GM19463 (cell line): ENCODE measurements around the gene TRIP6.

Experiments used
- ATAC-seq: cut with Tn5 transposase; IDR thresholded peaks from one replicate; pipeline ENCODE4 v1.9.1; 2021; ENCODE audit warnings: mild to moderate bottlenecking, moderate library complexity; ENCODE audit not compliant: unreplicated experiment

Gene TRIP6, protein sequence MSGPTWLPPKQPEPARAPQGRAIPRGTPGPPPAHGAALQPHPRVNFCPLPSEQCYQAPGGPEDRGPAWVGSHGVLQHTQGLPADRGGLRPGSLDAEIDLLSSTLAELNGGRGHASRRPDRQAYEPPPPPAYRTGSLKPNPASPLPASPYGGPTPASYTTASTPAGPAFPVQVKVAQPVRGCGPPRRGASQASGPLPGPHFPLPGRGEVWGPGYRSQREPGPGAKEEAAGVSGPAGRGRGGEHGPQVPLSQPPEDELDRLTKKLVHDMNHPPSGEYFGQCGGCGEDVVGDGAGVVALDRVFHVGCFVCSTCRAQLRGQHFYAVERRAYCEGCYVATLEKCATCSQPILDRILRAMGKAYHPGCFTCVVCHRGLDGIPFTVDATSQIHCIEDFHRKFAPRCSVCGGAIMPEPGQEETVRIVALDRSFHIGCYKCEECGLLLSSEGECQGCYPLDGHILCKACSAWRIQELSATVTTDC

DNA sequence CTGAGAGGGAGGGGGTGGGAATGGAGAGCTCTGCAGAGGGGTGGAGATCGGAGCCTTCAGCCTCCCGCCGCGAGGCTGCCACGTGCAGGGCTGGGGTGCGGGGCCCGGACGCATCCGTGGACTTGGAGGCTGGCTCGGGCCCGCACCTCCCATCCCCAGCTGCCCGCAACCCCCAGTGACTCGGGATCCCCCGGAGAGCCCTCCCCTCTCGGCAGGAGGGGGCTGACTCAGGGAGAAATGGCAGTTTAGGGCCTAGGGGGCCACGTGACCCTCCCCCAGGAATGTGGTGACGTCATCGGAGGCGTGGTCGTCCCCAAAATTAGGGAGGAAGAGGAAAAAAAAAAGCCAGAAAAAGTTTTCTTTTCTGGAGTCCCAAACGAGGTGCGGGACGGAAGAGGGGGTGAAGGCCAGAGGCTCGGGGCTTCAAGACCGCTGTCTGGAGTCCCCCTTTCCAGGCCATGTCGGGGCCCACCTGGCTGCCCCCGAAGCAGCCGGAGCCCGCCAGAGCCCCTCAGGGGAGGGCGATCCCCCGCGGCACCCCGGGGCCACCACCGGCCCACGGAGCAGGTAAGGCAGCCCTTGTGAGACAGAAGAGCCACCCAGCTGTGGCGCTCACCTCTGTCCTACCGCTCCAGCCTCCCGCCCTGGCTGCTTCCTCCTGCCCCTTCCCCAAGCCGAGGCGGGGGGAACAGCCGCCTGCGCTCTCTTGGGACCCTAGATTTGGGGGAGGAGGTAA, at the start of gene TRIP6:
Gene TRIP6 (plus strand): TSS at position 348 of the 736 bp plus-strand sequence. CDS start 111 bp downstream, at position 459.
- peak; percentile 51 for ATAC-seq

DNA sequence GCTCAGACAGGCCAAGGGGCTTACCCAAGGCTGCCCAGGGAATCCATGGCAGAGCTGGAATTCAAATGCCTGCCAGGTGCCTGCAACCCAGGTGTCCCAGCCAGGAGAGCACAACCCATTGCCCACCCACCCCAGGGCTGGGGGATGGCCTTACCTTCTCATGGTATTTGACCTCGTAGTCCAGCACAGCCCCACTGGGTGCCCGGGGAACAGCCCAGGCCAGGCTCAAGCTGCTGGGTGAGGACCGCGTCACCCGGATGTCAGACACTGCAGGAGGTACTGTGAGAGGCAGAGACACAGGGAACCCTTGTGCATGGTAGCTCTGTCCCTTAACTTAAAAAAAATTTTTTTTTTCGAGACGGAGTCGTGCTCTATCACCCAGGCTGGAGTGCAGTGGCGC, 48.8 kb upstream of the TRIP6 start:
- no peak for ATAC-seq

DNA sequence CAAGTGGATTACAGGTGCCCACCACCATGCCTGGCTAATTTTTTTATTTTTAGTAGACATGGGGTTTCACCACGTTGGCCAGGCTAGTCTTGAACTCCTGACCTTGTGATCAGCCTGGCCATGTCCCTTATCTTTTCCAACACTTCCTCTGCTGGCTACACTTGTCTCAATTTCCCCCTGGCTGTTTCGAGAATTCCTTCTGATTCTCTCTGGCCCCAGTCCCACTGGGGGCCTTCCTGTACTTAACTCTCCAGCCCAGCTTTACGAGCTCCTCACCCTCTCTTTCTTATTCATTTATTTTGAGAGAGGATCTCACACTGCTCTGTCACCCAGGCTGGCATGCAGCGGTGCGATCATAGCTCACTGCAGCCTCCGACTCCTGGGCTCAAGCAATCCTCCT, 48.4 kb upstream of the TRIP6 start:
- no peak for ATAC-seq

DNA sequence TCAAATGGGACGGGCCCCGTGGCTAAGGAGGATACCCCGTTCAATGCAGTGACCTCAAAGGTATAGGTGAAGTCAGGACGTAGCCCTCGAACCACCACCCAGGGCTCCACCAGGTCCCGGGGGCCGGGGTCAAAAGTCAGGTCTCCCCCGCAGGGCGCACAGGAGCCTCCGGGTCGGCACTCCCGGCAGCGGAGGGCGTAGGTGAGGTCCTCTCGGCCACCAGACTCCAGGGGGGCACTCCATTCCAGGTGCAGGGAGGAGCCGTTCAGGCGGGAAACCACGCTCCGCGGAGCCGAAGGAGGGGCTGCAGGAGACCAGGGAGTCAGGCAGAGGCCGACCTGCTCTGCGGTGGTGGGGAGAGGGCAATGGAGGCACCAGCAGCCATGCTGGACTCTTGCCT, 47.6 kb upstream of the TRIP6 start:
- ATAC-seq: no peak

DNA sequence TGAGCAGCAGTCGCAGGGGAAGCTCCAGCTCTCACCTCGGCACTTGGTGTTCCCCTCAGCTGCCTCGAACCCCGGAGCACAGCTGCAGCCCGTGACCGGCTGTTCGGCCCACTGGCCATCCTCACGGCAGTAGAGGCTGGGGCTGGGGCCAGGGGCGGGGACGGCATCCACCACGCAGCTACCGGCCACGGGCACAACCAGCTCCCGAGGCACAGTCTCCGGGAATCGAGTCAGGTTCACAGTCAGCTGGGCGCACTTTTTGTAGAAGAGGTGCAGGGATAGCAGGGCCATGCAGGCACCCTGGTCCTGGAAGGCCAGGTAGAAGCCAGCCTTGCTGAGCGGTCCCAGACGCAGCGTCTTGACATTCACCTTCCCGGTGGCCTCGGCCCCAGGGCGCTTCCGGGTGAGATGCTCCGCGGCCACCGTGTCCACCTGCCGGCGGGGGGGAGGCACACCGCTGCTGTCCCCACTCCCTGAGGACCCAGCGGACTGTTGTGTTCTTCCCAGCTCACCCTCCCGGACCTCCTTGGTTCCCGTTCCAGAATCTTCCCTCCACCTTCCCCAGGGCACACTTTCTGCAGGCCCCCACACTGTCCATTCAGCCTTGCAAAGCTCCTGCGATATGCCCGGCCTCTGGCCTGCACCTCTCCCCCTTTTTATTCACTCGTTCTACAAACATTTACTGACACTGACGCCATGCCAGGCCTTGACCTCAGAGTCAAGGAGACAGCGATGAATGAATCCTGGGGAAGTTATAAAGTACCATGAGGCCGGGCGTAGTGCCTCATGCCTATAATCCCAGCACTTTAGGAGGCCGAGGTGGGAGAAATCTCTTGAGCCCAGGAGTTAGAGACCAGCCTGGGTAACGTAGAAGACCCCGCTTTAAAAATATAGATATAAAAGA, 44.7 kb upstream of the TRIP6 start:
- no peak for ATAC-seq

DNA sequence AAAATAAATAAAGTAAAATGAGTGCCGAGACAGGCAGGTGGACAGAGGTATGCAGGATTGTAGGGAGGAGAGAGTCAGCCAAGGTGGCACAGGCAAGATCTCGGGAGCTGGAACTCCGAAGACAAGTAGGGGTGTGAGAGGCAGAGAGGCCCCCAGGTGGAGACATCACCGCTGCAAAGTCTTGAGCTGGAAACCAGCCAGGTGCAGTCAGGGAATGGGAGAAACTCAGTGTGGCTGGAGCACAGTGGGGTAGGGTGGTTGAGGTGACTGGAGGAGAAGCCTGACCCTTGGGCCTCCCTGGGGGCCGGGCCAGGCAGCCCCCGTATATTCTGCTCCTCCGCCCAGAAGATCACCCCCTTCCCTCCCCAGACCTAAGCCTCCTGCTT, 44.1 kb upstream of the TRIP6 start:
- no peak for ATAC-seq

DNA sequence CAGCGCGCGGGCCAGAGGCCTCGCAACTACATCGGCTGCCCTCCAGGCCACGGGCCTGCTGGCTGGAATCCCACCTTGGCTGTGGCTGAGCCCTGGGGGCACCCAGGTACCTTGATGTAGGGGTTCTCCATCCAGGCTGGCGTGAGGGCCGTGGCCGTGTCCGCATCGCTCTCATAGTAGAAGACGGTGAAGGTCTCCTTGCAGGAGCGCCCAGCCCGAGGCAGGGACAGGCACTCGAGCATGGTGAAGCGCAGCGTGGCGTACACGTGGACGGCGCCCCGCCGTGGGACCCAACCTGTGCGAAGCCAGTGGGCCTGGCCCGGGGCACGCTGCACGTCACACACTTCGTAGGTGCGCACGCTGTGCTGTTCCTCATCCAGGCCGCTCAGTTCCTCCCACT, 43.7 kb upstream of the TRIP6 start:
- no peak for ATAC-seq

DNA sequence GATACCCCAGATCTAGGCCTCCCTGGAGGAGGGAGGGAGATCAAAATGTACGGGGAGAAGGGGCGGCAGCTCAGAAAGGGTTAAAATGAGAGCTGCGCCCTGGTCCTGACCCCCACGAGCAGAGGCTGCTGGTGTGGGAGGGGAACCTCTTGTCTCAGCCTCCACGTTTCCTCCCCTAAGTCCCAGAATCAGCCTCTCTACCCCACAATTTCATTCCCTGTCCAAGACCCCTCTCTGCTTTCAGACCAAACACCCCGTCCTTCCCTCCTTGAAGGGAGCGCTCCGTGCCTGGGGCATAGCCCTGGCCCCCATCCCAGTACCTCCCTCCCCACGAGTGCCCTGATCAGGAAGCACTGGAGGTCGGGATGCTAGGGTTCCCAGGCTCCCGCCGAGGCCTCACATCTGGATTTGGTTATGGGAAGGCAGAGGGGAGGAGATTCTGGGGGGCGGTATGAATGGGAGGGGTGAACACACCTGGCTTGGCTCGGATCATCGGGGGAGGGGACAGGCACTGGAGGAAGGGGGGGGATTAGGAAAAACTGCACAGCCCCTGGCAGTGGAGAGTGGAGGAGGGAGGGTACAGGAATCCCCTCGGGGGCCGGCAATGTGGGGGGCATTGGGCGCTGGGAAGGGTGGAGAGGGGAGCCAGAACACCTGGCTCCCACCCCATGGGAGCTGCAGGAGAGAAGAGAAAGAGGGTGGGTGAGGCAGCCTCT, 42.5 kb upstream of the TRIP6 start:
- ATAC-seq: no peak

DNA sequence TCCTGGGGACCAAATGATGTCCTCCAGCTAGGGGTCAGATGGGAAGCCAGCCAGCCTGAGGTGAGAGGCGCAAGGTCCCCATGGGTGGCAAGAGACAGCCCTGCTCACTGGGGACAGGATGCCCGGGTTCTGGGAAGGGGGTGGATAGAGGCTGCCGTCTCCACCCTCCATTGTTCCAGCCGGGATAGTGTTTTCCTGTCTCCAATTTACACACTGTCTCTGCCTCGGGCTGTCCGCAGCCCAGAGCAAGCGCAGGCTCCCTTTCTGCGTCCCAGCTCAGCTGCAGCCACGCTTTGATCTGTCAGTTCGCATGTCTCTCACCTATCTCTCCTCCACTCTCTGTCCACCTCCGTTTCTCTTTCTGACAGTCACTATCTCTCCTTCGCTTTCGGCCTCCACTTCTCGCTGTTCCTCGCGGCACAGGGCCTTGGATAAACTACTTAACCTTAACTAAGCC, 41.9 kb upstream of the TRIP6 start:
- no peak for ATAC-seq

DNA sequence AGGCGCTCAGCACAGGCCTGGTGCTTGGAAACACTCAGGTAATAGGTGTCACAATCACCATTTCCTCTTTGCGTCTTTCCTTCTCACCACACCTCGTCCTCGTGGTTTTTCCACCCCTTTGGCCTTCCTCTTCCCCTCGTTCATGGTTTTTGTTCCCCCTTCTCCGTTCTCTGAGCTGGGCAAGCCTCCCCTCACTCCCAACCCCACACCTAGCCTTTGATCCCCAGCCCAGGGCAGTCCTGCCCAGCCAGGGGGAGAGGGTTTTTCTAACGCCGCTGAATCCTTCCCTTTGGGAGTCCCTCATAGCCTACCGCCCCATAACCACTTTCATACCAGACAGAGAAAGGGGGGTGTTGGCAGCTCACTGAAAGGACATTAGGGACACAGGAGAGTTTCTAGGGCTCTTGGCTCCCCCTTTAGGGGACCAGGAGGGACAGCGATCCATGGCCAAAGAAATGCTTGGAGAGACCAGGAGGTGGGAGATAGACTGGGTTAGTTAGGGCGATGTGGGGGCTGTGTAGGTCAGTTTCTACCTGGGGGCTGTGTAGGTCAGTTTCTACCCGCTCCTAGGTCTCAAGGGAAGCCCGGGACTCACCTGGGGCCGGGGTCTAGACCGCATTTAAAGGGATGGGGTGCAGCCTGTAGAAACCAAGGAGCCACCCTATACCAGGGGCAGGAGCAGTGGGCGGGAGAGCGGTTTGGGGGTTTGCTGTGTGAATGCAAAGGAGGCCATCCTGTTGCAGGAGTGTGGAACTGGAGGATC, 41.3 kb upstream of the TRIP6 start:
- no peak for ATAC-seq

DNA sequence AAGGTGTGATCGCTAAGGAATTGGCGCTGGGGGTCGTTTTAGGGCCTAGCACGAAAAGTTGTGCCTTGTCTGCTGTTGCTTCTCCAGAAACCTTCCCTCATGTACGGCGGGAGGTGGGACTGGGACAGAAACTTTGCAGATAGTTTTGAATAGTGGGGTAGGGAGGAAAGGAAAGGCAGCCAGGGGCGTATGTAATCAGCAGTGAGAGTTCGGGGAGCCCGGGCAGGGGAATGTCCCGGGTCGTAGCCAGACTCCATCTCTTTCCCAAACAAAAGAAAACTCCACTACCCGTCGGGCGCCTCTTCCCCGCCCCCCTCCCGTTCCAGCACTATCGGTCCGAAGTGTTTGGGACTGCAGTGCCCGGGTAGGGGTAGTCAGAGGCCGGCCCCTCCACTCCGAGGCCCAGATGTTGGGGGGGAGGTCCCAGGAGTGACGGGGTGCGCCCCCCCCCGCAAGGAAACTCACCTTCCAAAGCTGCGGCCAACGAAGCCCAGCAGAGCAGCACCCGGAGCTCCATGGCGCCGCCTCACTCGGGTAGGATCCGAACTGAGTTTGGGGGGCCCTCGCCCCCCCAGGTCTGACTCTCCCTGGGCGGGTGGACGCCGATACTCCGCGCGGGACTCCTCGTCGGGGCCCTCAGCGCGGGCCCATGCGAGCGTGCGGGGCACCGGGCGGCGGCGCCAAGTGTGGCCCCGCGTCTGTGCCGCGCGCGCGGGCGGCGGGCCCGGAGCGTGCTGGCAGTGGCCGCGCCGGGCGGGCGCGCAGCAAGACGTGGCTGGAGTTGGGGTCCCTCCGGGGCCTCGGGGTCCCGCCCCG, 40.5 kb upstream of the TRIP6 start:
- ATAC-seq: no peak

DNA sequence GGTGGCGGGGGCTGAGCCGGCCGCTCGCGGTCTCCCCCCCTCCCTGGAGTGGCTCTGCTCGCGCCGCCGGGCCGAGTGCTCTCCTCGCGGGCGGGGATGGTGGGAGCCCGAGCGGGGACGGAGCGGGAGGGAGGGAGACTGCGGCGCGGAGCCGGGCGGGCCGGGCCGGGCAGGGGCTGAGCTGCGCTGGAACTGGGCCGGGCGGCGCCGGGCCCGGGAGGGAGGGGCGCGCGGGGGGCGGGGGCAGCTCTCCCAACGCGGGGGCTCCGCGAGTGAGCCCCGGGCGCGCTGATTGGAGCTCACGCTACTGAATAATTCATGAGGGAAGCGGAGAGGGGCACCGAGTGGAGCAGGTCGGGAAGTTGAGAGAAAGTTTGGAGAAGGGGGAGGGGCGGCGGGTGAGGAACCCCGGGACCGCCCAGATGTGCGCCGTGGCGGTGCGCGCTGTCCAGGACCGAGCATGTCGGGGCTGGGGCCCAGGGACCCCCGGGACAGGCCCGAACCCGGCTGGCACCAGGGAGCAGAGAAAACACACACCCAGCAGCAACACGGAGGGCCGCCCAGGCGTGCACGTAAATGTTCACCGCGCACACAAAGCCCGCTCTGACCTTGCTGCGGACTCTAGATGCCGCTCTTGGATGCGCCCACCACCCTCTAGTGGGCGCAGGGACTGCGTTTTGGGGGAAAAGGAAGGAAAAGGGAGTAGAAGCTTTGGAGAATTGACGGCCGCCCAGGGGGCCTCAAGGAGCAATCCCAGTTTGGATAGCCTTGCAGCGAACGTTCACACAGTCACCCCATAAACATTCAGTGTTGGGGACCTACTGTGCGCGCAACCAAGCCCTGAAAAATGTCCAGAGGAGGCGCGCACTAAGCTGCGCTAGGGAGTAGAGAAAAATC, 39.6 kb upstream of the TRIP6 start, which contains the start of gene EPHB4:
Gene EPHB4 (minus strand): TSS at position 194 of the 897 bp plus-strand sequence. CDS start 493 bp downstream, outside the sequence.
- ATAC-seq: no peak

DNA sequence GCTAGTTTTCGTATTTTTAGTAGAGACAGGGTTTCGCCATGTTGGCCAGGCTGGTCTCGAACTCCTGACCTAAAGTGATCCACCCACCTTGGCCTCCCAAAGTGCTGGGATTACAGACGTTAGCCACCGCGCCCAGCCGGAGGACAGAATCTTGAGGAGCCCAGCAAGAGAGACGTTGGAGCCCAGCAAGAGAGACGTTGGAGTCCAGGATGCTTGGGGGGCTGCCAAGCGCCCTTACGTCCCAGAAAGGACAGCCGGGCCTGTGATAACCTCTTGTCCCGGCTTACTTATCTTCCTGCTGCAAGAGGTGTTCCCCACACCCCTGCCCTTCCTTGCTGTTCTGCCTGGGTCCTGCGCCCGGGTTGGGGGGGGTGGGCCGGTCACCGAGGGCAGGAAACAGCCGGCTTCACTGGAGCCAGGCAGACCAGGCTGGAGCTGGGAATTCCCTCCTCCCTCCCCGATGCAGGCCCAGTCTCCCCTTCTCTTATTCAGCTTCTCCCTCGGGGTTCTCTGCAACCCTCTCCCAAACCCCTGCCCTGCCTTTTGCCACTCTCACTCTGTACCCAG, 38.0 kb upstream of the TRIP6 start:
- no peak for ATAC-seq

DNA sequence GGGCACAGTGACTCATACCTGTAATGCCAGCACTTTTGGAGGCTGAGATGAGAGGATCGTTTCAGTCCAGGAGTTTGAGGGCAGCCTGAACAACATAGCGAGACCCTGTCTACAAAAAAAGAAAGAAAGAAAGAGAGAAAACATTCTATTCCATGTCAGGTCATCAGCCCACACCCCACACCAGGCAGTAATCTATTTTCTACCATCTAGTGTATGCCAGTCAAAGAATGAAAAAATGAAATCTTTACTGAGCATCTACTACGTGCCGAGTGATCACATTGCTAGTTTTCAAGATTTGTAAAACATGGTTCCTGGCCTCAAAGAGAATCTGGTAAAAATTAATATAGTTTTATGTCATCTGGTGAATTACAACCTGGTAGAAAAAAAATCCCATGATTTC, 36.8 kb upstream of the TRIP6 start:
- ATAC-seq: no peak

DNA sequence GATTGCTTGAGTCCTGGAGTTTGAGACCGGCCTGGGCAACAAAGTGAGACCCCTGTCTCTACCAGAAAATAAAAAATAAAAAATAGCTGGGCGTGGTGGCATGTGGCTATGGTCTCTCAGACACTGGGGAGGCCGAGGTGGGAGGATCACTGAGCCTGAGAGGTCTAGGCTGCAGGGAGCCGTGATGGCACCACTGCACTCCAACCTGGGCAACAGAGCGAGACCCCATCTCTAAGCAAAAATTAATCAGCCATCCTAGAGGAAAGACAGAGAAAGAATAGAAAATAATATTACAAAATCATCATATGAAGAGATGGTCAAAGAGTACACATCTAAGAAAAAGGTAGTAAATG, 34.9 kb upstream of the TRIP6 start:
- no peak for ATAC-seq

DNA sequence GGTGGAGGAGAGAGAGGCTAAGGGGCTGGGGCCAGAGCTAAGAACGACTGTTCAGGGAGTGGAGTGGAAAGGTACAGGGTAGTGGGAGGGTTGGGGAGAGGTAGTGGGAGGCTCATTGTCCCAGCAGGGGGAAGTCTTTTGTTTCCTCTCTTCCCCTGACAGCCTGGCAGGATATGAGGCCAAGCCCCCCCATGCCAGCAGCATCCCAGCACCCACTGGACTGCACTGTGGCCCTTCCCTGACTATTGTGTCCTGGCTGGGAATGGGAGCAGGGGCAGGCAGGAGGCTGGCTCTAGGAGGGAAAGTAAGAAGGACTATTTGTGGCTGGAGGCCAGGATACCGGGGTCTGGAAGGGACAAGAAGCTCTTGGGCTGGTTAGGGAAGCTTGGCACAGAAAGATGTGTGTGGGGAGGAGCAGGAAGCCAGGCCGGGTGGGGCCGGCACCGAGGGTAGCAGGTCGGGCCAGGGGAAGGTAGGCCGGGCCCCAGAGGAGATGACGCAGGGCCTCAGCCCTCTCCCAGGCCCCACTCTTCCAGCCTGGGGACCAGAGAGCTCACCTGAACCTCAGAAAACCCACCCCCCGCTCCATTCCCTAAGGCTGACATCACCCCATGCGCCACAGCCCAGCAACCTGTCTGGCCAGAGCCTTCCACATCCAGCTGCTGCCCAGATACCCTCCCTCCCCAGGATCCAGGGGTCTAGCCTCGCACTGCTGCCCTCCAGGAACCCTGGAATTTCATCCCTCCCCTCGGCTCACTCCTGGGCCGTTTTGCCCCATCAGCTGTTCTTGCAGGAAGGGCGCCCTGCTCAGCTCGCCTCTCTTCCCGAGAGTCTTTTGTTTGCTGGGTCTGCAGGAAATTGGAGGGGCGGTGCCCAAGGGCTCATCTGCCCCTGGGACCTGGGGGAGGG, 31.0 kb upstream of the TRIP6 start:
- no peak for ATAC-seq

DNA sequence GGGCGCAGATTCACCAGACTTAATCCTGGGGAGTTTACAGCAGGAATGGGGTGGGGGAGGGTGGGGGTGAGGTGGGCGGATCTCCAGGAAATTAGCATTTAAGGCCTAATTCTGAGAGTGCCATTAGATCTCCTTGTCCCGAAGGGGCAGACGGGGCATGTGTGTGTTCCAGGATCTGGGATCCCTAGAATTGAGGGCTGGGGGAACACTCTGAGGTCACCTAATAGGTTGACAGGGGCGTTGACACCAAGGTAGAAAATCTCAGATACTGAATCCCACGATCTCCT, 30.4 kb upstream of the TRIP6 start:
- ATAC-seq: no peak
